Measurements from ENCODE around the gene CNIH2.
A peak's percentile ranks its signal among the peaks of the same experiment; 100 is the strongest.
"Not testable (repeated sequence)": the region's sequence is repeated elsewhere in the genome, so short reads cannot be mapped to it uniquely, and the experiment has no call there.

The CNIH2 gene

DNA sequence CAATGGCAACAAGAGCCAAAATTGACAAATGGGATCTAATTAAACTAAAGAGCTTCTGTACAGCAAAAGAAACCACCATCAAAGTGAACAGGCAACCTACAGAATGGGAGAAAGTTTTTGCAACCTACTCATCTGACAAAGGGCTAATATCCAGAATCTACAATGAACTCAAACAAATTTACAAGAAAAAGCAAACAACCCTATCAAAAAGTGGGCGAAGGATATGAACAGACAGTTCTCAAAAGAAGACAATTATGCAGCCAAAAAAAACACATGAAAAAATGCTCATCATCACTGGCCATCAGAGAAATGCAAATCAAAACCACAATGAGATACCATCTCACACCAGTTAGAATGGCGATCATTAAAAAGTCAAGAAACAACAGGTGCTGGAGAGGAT is 42.3 kb downstream of the CNIH2 start:
- H3K36me3 ChIP-seq (ENCODE audit: insufficient read depth, low read length); H3K4me2 ChIP-seq (ENCODE audit: low read length); H3K27me3 ChIP-seq (ENCODE audit: control insufficient read depth, insufficient read depth, low read length); H3K9me3 ChIP-seq (replicated peaks; ENCODE audit: low read length); H3K9ac ChIP-seq (ENCODE audit: low read depth, low read length); H3K4me3 ChIP-seq (ENCODE audit: low read length): not testable (repeated sequence)
- H3K4me1 ChIP-seq (ENCODE audit: control insufficient read depth, insufficient read depth, low read length): peaks cover 42% of the 10 kb centered on the region

DNA sequence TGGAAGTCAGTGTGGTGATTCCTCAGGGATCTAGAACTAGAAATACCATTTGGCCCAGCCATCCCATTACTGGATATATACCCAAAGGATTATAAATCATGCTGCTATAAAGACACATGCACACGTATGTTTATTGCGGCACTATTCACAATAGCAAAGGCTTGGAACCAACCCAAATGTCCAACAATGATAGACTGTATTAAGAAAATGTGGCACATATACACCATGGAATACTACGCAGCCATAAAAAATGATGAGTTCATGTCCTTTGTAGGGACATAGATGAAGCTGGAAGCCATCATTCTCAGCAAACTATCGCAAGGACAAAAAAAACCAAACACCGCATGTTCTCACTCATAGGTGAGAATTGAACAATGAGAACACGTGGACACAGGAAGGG is 42.8 kb downstream of the CNIH2 start:
- not testable (repeated sequence) for H3K9me3 ChIP-seq (replicated peaks; ENCODE audit: low read length); H3K4me2 ChIP-seq (ENCODE audit: low read length); H3K27me3 ChIP-seq (ENCODE audit: control insufficient read depth, insufficient read depth, low read length); H3K4me3 ChIP-seq (ENCODE audit: low read length); H3K36me3 ChIP-seq (ENCODE audit: insufficient read depth, low read length); H3K9ac ChIP-seq (ENCODE audit: low read depth, low read length)
- peaks cover 46% of the 10 kb centered on the region for H3K4me1 ChIP-seq (ENCODE audit: control insufficient read depth, insufficient read depth, low read length)

DNA sequence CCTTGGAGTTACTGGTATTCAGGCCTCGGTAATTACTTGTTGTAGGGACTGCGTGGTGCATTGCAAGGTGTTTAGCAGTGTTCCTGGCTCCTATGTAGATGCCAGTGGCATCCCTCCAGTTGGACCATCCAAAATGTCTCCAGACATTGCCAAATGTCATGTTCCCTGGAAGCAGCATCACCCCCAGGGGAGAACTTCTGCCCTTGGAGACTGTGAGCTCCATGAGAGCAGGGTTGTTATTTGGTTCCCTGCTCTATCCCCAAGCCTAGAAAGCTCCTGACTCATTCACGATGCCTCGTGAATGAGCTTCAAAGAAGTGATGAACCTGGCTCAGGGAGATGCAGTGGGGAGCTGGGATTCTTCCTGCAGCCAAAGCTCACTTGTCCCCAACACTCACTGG is 43.6 kb downstream of the CNIH2 start:
- Histone ChIP-seq H3K4me1 (ENCODE audit: control insufficient read depth, insufficient read depth, low read length) (peaks cover 47% of the 10 kb centered on the region), H3K27me3 (ENCODE audit: control insufficient read depth, insufficient read depth, low read length) (no peaks in the 10 kb centered on the region), H3K9me3 (replicated peaks; ENCODE audit: low read length) (no peaks in the 10 kb centered on the region), H3K36me3 (ENCODE audit: insufficient read depth, low read length) (no peaks in the 10 kb centered on the region), H3K4me2 (ENCODE audit: low read length) (no peak overlapping the region), H3K4me3 (ENCODE audit: low read length) (no peak overlapping the region), H3K9ac (ENCODE audit: low read depth, low read length) (no peak overlapping the region)

DNA sequence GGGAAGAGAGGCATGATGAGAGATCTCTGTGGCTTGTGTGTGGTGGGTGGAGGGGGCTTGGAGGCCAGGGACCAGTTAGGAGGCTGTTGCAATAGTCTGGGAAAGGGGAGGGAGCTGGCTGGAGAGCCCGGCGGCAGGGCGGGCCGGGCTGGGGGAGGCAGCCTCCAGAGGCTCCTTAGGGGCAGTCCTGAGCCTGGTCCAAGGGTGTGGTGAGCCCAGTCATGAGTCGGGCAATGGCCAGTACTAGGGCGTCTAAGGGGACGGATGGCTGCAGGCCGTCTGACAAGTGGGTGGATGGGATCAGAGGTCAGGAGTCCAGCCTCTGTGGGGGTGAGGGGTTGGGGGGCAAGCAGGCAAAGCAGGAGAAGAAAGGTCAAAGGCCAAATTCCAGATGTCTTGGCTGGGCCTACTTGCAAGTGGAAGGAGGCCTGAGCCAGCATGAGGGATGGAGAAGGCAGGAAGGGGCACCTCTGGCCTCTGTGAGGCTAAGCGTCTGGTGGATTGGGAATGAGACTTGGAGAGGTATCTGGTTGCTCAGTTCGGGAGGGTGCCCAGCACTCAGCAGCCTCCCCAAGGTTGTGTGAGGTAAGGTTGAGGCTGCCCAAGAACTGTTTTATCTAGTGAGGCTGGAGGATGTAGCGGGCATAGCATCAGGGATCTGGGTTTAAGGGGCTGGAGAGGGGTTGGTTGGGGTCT is 44.9 kb downstream of the CNIH2 start:
- H3K9ac ChIP-seq (ENCODE audit: low read depth, low read length): no peak overlapping the region
- H3K4me1 ChIP-seq (ENCODE audit: control insufficient read depth, insufficient read depth, low read length): peaks cover 51% of the 10 kb centered on the region
- H3K4me3 ChIP-seq (ENCODE audit: low read length): no peak overlapping the region

DNA sequence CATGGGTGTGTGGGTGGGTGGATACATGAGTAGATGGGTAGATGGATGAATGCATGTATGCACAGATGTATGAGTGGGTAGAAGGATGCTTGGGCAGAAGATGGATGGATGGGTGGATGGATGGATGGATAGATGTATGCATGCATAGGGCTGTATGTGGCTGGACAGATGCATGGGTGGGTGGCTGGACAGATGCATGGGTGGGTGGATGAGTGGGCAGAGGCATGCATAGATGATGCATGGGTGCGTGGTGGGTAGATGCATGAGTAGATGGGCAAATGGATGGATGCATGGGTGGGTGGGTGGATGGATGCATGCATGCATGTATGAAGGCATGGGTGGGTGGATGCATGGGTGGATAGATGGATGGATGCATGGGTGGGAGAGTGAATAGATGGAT is 45.7 kb downstream of the CNIH2 start:
- Histone ChIP-seq H3K4me2 (ENCODE audit: low read length) (no peak overlapping the region), H3K9me3 (replicated peaks; ENCODE audit: low read length) (no peaks in the 10 kb centered on the region), H3K27me3 (ENCODE audit: control insufficient read depth, insufficient read depth, low read length) (no peaks in the 10 kb centered on the region), H3K36me3 (ENCODE audit: insufficient read depth, low read length) (no peaks in the 10 kb centered on the region), H3K4me3 (ENCODE audit: low read length) (no peak overlapping the region), H3K9ac (ENCODE audit: low read depth, low read length) (no peak overlapping the region), H3K4me1 (ENCODE audit: control insufficient read depth, insufficient read depth, low read length) (peaks cover 51% of the 10 kb centered on the region)

More for the DNA sequence above, 44.9 kb downstream of the CNIH2 start:
- Histone ChIP-seq H3K36me3 (ENCODE audit: insufficient read depth, low read length) (no peaks in the 10 kb centered on the region), H3K4me2 (ENCODE audit: low read length) (no peak overlapping the region), H3K9me3 (replicated peaks; ENCODE audit: low read length) (no peaks in the 10 kb centered on the region), H3K27me3 (ENCODE audit: control insufficient read depth, insufficient read depth, low read length) (no peaks in the 10 kb centered on the region)

DNA sequence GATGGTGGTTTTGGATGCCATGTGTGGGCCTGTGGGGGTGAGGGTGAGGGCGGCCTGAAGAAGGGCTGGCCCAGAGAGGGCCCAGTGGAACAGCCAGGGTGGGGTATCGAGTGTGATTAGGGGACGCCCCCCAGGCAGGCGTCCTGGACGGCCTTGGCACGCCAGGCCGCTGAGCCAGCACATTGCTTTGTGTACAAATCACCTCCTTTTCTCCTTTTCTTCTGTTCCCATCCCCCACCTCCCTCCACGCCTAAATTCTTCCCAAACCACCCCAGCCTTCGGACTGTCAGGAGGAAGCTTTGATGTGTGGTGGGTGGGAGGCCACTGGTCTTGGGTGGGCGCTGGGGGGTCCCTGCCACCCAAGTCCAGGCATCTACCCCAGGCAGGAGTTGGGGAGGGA is 46.7 kb downstream of the CNIH2 start:
- Histone ChIP-seq H3K4me2 (ENCODE audit: low read length) (no peak overlapping the region), H3K27me3 (ENCODE audit: control insufficient read depth, insufficient read depth, low read length) (no peaks in the 10 kb centered on the region), H3K9me3 (replicated peaks; ENCODE audit: low read length) (no peaks in the 10 kb centered on the region), H3K36me3 (ENCODE audit: insufficient read depth, low read length) (no peaks in the 10 kb centered on the region), H3K9ac (ENCODE audit: low read depth, low read length) (no peak overlapping the region), H3K4me3 (ENCODE audit: low read length) (no peak overlapping the region), H3K4me1 (ENCODE audit: control insufficient read depth, insufficient read depth, low read length) (peaks cover 48% of the 10 kb centered on the region)

DNA sequence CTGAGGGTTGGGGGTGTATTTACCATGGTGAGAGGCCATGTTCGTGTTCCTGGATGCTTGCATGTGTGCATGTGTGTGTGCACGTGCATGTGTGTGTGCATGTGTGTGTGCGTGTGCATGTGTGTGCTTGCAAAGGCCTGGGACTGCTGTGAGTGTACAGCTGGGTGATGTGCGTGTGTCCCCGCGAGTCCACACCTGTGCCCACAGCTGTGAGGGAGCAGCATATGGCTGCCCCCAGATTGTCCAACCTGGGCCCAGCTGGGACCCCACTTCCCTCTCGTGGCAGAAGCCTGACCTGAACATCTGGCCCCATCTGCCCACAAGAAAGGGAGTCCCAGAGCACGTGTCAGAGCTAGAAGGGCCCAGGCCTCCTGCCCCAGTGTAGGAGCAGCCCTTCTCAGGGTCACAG is 47.3 kb downstream of the CNIH2 start:
- Histone ChIP-seq H3K27me3 (ENCODE audit: control insufficient read depth, insufficient read depth, low read length) (no peaks in the 10 kb centered on the region), H3K4me2 (ENCODE audit: low read length) (no peak overlapping the region), H3K4me1 (ENCODE audit: control insufficient read depth, insufficient read depth, low read length) (peaks cover 48% of the 10 kb centered on the region), H3K9me3 (replicated peaks; ENCODE audit: low read length) (no peaks in the 10 kb centered on the region), H3K4me3 (ENCODE audit: low read length) (no peak overlapping the region), H3K36me3 (ENCODE audit: insufficient read depth, low read length) (no peaks in the 10 kb centered on the region), H3K9ac (ENCODE audit: low read depth, low read length) (no peak overlapping the region)

DNA sequence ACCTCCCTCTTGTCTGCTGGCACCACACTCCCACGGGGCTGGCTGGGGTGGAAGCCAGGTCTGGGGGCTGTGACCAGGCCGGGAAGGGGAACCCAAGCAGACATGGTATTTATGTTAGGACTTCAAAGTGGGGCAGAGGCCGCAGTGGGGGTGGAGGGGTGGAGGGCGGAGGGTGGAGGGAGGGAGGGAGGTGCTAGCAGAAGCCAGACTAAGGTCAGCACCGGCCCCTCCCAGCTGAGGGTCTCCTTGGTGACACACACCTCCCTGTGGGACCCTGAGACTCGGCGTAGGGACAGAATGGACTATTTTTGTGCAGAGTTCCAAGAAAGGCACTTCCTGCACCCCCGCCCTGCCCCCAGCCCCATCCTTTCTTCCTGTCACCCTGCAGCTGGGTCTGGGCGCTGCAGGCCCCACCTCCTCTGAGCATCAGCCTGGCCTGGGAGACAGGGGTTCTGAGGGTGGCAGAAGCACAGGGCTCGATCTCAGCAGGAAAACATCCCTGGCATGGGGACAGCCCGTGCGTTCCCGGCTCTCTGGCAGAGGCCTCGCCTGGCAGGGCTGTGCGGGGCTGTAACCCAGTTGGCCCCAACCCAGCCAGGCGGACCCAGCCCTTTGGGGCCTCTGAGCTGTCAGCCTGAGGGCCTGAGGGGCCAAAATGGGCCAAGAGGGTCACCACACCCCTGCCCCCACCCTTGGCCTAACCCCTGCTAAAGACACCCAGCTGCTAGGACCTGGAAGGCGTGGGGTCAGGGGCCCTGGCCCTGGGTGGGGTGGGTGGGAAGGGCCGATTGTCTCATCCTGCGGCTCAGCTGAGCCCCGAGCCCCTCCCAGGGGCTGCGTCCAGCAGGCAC is 48.5 kb downstream of the CNIH2 start:
- Histone ChIP-seq H3K4me2 (ENCODE audit: low read length) (peak overlapping the region; percentile 70), H3K9me3 (replicated peaks; ENCODE audit: low read length) (no peaks in the 10 kb centered on the region), H3K4me3 (ENCODE audit: low read length) (no peak overlapping the region), H3K27me3 (ENCODE audit: control insufficient read depth, insufficient read depth, low read length) (no peaks in the 10 kb centered on the region), H3K9ac (ENCODE audit: low read depth, low read length) (peak overlapping the region; percentile 64), H3K4me1 (ENCODE audit: control insufficient read depth, insufficient read depth, low read length) (peaks cover 48% of the 10 kb centered on the region), H3K36me3 (ENCODE audit: insufficient read depth, low read length) (peaks cover 3% of the 10 kb centered on the region)

DNA sequence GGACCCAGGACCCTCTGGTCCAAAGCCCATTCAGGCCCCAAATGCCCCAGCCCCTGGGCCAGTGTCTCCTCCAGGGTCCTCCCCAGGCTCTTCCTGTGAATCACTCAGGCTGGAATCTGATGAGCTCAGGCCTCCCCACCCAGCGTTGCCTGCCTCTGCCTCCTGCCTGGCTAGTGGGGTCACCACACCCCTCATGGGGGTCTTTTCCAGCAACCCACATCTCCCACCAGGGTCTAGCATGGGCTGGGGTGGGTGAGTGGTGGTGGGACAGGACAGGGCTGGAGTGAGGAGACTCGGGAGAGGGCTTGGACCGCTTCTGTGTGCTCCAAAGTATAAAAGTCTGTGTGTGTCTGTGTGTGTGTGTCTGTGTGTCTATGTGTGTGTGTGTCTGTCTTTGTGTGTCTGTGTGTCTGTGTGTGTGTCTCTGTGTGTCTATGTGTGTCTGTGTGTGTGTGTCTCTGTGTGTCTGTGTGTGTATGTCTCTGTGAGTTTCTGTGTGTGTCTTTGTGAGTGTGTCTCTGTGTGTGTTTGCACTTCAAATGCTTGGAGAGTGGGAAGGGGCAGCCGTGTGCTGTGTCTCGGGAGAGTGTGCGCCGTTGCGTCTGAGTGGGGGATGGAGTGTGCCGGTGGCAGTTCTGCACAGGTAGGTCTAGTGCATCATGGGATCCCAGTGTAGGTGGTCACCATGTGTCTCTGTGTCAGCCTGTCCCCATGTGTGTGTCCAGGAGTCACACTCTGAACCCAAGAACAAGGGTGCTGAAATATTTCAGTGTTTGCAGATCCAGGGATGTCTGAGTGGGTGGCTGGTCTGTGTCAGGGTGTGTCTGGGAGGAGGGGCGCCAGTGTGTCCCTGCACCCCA is 49.4 kb downstream of the CNIH2 start:
- Histone ChIP-seq H3K9ac (ENCODE audit: low read depth, low read length) (peak overlapping the region; percentile 64), H3K4me3 (ENCODE audit: low read length) (no peak overlapping the region), H3K27me3 (ENCODE audit: control insufficient read depth, insufficient read depth, low read length) (no peaks in the 10 kb centered on the region), H3K9me3 (replicated peaks; ENCODE audit: low read length) (no peaks in the 10 kb centered on the region), H3K36me3 (ENCODE audit: insufficient read depth, low read length) (peaks cover 12% of the 10 kb centered on the region), H3K4me1 (ENCODE audit: control insufficient read depth, insufficient read depth, low read length) (peaks cover 48% of the 10 kb centered on the region), H3K4me2 (ENCODE audit: low read length) (peak overlapping the region; percentile 70)

DNA sequence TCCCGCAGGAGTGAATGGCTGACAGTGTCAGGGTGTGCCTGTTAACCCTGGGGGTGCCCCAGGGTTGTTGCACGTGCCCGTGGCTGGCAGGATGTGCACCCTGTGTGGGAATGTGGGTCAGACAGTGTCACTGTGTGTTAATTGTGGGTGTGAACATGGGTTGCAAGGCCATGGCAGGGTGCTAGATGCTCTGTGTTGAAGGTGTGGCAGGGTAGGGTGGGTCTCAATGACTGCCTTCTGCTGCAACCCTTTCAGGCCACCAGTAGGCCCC is 50.0 kb downstream of the CNIH2 start:
- Histone ChIP-seq H3K4me3 (ENCODE audit: low read length) (no peak overlapping the region), H3K4me1 (ENCODE audit: control insufficient read depth, insufficient read depth, low read length) (peaks cover 48% of the 10 kb centered on the region), H3K36me3 (ENCODE audit: insufficient read depth, low read length) (peaks cover 18% of the 10 kb centered on the region), H3K27me3 (ENCODE audit: control insufficient read depth, insufficient read depth, low read length) (no peaks in the 10 kb centered on the region), H3K4me2 (ENCODE audit: low read length) (peak overlapping the region; percentile 70), H3K9me3 (replicated peaks; ENCODE audit: low read length) (no peaks in the 10 kb centered on the region), H3K9ac (ENCODE audit: low read depth, low read length) (no peak overlapping the region)

DNA sequence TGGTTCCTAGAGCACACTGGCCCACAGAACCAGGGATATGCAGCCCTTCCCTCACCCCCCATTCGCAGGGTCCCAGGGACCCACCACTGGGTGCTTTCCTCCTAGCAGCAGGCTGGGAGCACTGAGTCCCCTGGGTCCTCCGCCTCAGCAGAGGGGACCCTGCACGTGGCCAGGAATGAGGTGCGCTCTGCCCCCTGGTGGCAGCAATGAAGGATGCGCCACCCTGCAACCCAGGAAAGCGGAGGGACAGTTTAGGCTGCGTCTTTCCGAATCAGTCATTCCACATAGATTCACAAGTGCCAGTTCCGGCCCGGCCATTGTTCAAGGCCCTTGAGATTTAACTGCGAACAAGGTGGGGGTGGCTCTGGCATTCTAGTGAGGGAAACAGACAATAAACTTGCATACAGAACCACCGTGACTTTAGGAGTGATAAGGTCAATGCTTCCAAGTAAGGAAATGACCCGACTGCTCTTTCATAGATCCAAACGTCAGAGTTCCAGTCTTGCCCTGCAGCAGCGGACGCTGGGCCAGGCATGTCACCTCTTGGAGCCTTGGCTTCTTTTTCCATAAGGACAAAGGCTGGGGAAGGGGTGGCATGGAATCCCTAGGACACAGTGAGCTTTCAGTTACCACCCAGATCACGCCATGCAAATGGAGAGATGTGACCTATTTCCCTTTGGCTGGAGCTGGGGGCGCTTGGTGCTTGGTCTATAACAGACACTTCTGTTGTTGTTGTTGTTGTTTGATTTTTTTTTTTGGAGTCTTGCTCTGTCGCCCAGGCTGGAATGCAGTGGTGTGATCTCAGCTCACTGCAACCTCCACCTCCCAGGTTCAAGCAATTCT is 50.5 kb downstream of the CNIH2 start:
- no peak overlapping the region for H3K9ac ChIP-seq (ENCODE audit: low read depth, low read length)

More for the DNA sequence above, 50.5 kb downstream of the CNIH2 start:
- Histone ChIP-seq H3K4me2 (ENCODE audit: low read length) (peak overlapping the region; percentile 70), H3K4me3 (ENCODE audit: low read length) (peak overlapping the region; percentile 0), H3K27me3 (ENCODE audit: control insufficient read depth, insufficient read depth, low read length) (no peaks in the 10 kb centered on the region), H3K4me1 (ENCODE audit: control insufficient read depth, insufficient read depth, low read length) (peaks cover 48% of the 10 kb centered on the region), H3K36me3 (ENCODE audit: insufficient read depth, low read length) (peaks cover 24% of the 10 kb centered on the region), H3K9me3 (replicated peaks; ENCODE audit: low read length) (no peaks in the 10 kb centered on the region)

All from skeletal muscle satellite cell (primary cell).